Caco-2 (cell line): ENCODE results near the gene GPR161. TPM values are rescaled to one million over a fixed set of nuclear protein-coding genes. Genes with fewer than 3 reads are reported as not detected.

Experiments
- BruUV-seq: library from RNA; stranded (reverse); fragments of 400-500 nt; replicated peaks from 2 replicates; lab custom pipeline; 2021; lab: Mats Ljungman, UMichigan
- CTCF ChIA-PET: fragments of 300-600 bp; sonication (Branson Sonifier 250); formaldehyde crosslinking; loops from one replicate; lab custom pipeline; 2022; ENCODE audit warnings: antibody characterized with exemption; lab: Charles Lee
- POLR2A ChIA-PET: fragments of 300-600 bp; sonication (Branson Sonifier 250); formaldehyde crosslinking; loops from one replicate; lab custom pipeline; 2022; ENCODE audit warnings: antibody characterized with exemption; lab: Charles Lee
- DNase-seq, 2 experiments: peaks; one replicate each; pipeline versions ENCODE4 v3.0.0 to v3.0.0-alpha.2; 2020 to 2022
- H3K27me3 ChIP-seq: replicated peaks from 2 replicates; pipeline ENCODE4 v1.6.0; 2011; ENCODE audit warnings: low read length; ENCODE audit not compliant: control insufficient read depth, insufficient read depth
- H3K36me3 ChIP-seq: 2 replicates; pipeline ENCODE4 v1.5.1; 2011; ENCODE audit warnings: low read length; ENCODE audit not compliant: control insufficient read depth, insufficient read depth
- H3K4me1 ChIP-seq: fragments of 250-450 bp; sonication (Bioruptor Pico); 2 replicates; pipeline ENCODE4 v1.5.1; 2020; ENCODE audit warnings: mild to moderate bottlenecking
- H3K4me3 ChIP-seq: 2 replicates; pipeline ENCODE4 v1.5.1; 2011; ENCODE audit warnings: low read depth, mild to moderate bottlenecking, control low read depth, low read length
- H3K9me3 ChIP-seq: fragments of 250-450 bp; sonication (Bioruptor Pico); 2 replicates; pipeline ENCODE4 v1.5.1; 2020; ENCODE audit warnings: mild to moderate bottlenecking, moderate library complexity
- H3K27ac Mint-ChIP-seq: one replicate; pipeline ENCODE4 v1.8.0; 2022; ENCODE audit warnings: mixed read lengths; ENCODE audit not compliant: unreplicated experiment
- H3K27me3 Mint-ChIP-seq: one replicate; pipeline ENCODE4 v1.8.0; 2022; ENCODE audit warnings: mixed read lengths; ENCODE audit not compliant: insufficient read depth, unreplicated experiment
- H3K36me3 Mint-ChIP-seq: one replicate; pipeline ENCODE4 v1.8.0; 2022; ENCODE audit warnings: mild to moderate bottlenecking, mixed read lengths; ENCODE audit not compliant: insufficient read depth, unreplicated experiment
- H3K4me1 Mint-ChIP-seq: one replicate; pipeline ENCODE4 v1.8.0; 2022; ENCODE audit warnings: low read depth, mixed read lengths; ENCODE audit not compliant: unreplicated experiment
- H3K4me3 Mint-ChIP-seq: one replicate; pipeline ENCODE4 v1.8.0; 2022; ENCODE audit warnings: mild to moderate bottlenecking, moderate library complexity, mixed read lengths; ENCODE audit not compliant: unreplicated experiment
- H3K9me3 Mint-ChIP-seq: one replicate; pipeline ENCODE4 v1.8.0; 2022; ENCODE audit warnings: mixed read lengths; ENCODE audit not compliant: unreplicated experiment
- CTCF ChIP-seq, 2 experiments: fragments of 200-600 bp in 1 of 2; IDR thresholded peaks; 1 replicate in 1 of 2; 2 replicates in 1 of 2; pipeline versions ENCODE4 v1.5.1 to v1.8.0; 2011 to 2022; ENCODE audit warnings: antibody characterized with exemption in 1 of 2, control low read depth in 1 of 2, inconsistent platforms in 1 of 2, low read depth in 1 of 2, low read length in 1 of 2, mild to moderate bottlenecking in 1 of 2, moderate library complexity in 1 of 2; ENCODE audit not compliant: insufficient read depth in 1 of 2, severe bottlenecking in 1 of 2, unreplicated experiment in 1 of 2
- intact Hi-C: fragments of 100-400 bp; cut with micrococcal nuclease; formaldehyde crosslinking; loops from one replicate; pipeline ENCODE4 v1.10.0; 2022; ENCODE audit not compliant: unreplicated experiment
- total RNA-seq: library from RNA; stranded (reverse); gene quantifications from 2 replicates; pipeline ENCODE4 v1.2.3, GENCODE V29; 2022

Gene GPR161
- total RNA-seq, 1 experiment from 2014 or later, result 38.2 TPM

GRCh38 chr1:168148916-168149315 is 12.2 kb upstream of the GPR161 start:
- Histone ChIP-seq H3K36me3 (no peaks in the 10 kb centered on the region), H3K9me3 (no peaks in the 10 kb centered on the region), H3K27me3 (no peaks in the 10 kb centered on the region), H3K4me3 (no peak overlapping the region), H3K4me1 (peaks cover 20% of the 10 kb centered on the region)
- Mint-ChIP-seq H3K27me3 (no peaks in the 10 kb centered on the region), H3K36me3 (peaks cover 14% of the 10 kb centered on the region), H3K9me3 (no peaks in the 10 kb centered on the region), H3K4me3 (no peak overlapping the region), H3K27ac (no peak overlapping the region), H3K4me1 (peaks cover 28% of the 10 kb centered on the region)
- ChIA-PET POLR2A (no interaction called here), CTCF (no interaction called here)
- no peak for TF ChIP-seq CTCF (IDR thresholded peaks at IDR 0.05; ENCODE audit: insufficient read depth in 1 of 2, low read depth in 1 of 2, low read length in 1 of 2, severe bottlenecking in 1 of 2, unreplicated experiment in 1 of 2)
- intact Hi-C loops, result loop anchor here (10.0 kb wide), 1 partner anchor 214 kb away; the partner anchor contains the start of genes DCAF6 and MPC2
- no TSS peak for BruUV-seq
- DNase-seq, result no peak

- intact Hi-C loops, result loop anchor here (1.0 to 10.0 kb wide), 5 partner anchors 10 to 212 kb away; partner anchors contain the start of genes DCAF6, GPR161, MPC2 and TIPRL
- Histone ChIP-seq H3K9me3 (no peaks in the 10 kb centered on the region), H3K4me3 (peak overlapping the region; percentile 11; the same call in 1 of the 2 replicates), H3K36me3 (no peaks in the 10 kb centered on the region), H3K27me3 (no peaks in the 10 kb centered on the region), H3K4me1 (peaks cover 30% of the 10 kb centered on the region)
- Mint-ChIP-seq H3K27ac (peak overlapping the region; percentile 86), H3K4me1 (peaks cover 35% of the 10 kb centered on the region), H3K36me3 (peaks cover 20% of the 10 kb centered on the region), H3K27me3 (no peaks in the 10 kb centered on the region), H3K4me3 (peak overlapping the region; percentile 68), H3K9me3 (no peaks in the 10 kb centered on the region)
- ChIA-PET CTCF (interaction anchor here (0.6 to 1.6 kb wide), 7 partner anchors 10 to 295 kb away, joined by 3 to 10 read pairs (median 7); partner anchors contain the start of gene GPR161), POLR2A (interaction anchor here (0.8 kb wide), 1 partner anchor 79 kb away, joined by 3 read pairs; the partner anchor contains the start of gene SFT2D2)
- no TSS peak for BruUV-seq
- no peak for TF ChIP-seq CTCF (IDR thresholded peaks at IDR 0.05; ENCODE audit: insufficient read depth in 1 of 2, low read depth in 1 of 2, low read length in 1 of 2, severe bottlenecking in 1 of 2, unreplicated experiment in 1 of 2)
- DNase-seq, result peak; percentile 90 to 95
Observed at GRCh38 chr1:168146626-168147025, 9.9 kb upstream of the GPR161 start.

GRCh38 chr1:168146160-168146539 is 9.4 kb upstream of the GPR161 start:
- POLR2A ChIA-PET, result interaction anchor here (0.8 kb wide), 1 partner anchor 80 kb away, joined by 3 read pairs; the partner anchor contains the start of gene SFT2D2
- BruUV-seq, result no TSS peak
- H3K4me1 Mint-ChIP-seq, result peaks cover 34% of the 10 kb centered on the region
- Histone ChIP-seq H3K36me3 (no peaks in the 10 kb centered on the region), H3K27me3 (no peaks in the 10 kb centered on the region), H3K9me3 (no peaks in the 10 kb centered on the region), H3K4me1 (peaks cover 34% of the 10 kb centered on the region), H3K4me3 (no peak overlapping the region)
- intact Hi-C loops, result loop anchor here (1.0 to 10.0 kb wide), 5 partner anchors 10 to 211 kb away; partner anchors contain the start of genes DCAF6, GPR161, MPC2 and TIPRL
- TF ChIP-seq CTCF (IDR thresholded peaks at IDR 0.05; ENCODE audit: insufficient read depth in 1 of 2, low read depth in 1 of 2, low read length in 1 of 2, severe bottlenecking in 1 of 2, unreplicated experiment in 1 of 2), result no peak
- H3K4me3 Mint-ChIP-seq, result peak overlapping the region; percentile 68
- CTCF ChIA-PET, result interaction anchor here (0.9 to 1.6 kb wide), 5 partner anchors 10 to 197 kb away, joined by 3 to 10 read pairs (median 7); partner anchors contain the start of gene GPR161
- no peak for DNase-seq
- peaks cover 20% of the 10 kb centered on the region for H3K36me3 Mint-ChIP-seq
- no peaks in the 10 kb centered on the region for H3K9me3 Mint-ChIP-seq
- no peaks in the 10 kb centered on the region for H3K27me3 Mint-ChIP-seq
- H3K27ac Mint-ChIP-seq, result peak overlapping the region; percentile 86
